HG03432 (cell line): ENCODE measurements around the gene KLK1.
"Not testable (repeated sequence)": the region's sequence is repeated elsewhere in the genome, so short reads cannot be mapped to it uniquely, and the experiment has no call there.

Experiments used
- ATAC-seq: cut with Tn5 transposase; IDR thresholded peaks from one replicate; pipeline ENCODE4 v1.9.1; 2021; ENCODE audit warnings: mild to moderate bottlenecking, moderate library complexity; ENCODE audit not compliant: unreplicated experiment

The KLK1 gene

DNA sequence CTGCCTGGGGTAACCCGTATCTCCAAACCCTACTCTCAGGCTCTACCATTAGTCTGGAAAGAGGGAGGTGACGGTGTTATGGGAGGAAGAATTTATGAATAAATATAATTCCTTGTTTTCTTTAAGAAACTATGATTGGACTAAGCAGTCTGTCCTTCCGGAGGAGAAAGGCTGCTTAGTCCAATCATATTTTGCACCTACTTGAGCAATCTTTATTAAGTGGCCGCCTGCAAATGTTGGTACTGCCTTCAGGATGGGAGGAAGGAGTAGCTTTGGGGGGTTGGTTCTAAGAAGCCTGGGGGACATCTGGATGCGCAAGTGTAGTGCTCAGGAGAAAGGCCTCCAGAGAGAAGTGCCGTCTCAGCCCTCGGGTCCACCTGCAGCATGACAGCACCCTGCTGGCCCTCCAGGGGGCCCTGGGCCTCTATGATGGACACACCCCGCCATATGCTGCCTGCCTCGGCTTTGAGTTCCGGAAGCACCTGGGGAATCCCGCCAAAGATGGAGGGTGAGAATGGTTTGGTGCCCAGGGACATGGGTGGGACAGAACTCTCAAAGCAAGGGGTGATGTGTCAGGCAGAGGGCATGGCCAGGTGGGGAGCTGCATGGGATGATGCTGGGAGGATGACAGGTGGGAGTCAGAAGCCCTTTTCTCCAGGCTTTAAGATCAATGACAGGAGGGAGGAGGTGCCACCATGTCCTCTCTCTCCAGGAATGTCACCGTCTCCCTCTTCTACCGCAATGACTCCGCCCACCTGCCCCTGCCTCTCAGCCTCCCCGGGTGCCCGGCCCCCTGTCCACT, 29.3 kb downstream of the KLK1 start:
- no peak for ATAC-seq

DNA sequence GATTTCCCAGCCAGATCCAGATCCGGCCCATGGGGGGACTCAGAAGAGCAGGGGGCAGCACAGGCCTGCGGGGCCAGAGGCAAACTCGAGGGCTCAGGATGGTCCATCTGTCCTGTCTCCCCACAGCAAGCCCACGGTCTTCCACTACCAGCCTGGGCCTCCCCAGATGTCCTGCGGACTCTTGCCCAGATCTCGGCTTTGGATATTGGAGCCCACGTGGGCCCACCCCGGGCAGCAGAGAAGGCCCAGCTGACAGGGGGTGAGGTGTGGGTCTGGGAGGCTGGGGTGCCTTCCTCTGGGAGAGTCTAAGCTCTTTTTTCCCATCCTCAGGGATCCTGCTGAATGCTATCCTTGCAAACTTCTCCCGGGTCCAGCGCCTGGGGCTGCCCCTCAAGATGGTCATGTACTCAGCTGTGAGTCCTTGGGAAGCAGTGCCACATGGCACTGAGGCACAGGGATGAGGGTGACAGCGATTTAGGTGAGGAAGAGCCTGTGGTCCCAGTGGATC, 30.0 kb downstream of the KLK1 start:
- ATAC-seq = no peak

DNA sequence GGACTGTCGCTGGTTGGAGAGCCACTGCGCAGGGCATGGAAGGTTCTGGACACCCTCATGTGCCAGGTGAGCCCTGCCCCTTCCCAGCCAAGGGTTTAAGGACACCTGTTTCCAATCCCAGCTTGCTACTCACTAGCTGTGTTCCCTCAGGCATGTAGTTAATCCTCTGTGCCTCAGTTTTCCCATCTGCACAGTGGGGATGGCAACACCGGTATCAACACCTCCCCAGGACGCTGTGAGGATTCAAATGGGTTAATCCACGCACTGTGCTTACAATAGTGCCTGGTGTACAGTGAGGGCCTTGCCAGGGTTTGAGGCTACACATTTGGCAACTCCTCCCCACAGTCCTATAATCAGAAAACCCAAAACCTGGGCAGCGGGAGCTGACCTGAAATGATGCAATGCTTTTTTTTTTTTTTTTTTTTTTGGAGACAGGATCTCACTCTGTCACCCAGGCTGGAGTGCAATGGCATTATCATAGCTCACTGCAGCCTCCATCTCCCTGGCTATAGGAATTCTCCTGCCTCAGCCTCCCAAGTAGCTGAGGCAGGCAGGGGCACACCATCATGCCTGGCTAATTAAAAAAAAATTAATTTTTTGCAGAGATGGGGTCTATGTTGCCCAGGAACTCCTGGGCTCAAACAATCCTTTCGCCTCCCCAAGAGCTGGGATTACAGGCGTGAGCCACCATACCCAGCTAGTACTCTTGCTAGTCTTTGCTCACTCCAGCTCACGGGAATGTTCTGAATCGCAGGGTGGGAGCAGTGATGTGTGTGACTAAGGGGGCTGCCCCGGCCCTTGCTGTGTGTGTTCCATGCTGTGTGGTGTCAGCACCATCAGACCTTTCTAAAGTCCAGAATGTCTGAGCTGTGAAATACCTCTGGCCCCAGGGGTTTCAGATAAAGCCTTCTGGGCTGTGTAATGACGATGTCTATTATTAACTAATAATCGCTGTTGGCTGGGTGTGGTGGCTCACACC, 31.0 kb downstream of the KLK1 start:
- ATAC-seq = no peak

DNA sequence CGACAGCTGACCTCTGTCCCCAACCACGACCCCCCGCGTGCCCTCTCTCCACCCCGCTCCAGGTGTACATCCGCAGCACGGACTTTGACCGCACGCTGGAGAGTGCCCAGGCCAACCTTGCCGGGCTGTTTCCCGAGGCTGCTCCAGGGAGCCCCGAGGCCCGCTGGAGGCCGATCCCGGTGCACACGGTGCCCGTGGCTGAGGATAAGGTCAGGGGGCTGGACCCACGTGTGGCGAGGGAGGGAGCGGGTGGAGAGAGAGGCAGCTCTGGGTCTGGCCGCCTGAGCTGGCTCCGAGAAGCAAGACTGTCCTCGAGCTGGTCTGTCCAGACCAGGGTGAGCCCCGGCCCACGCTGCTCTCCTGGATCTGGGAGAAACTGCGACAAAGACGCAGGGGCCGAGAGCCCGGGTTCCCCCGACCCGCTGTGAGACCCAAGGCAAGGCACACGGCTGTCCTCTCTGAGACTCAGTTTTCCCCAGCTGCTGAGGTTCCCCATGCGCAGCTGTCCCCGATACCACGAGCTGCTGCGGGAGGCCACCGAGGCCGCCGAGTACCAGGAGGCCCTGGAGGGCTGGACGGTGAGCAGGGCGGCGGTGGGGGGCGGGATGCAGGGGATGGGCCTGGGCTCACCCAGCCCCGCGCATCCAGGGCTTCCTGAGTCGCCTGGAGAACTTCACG, 31.9 kb downstream of the KLK1 start:
- ATAC-seq = no peak

DNA sequence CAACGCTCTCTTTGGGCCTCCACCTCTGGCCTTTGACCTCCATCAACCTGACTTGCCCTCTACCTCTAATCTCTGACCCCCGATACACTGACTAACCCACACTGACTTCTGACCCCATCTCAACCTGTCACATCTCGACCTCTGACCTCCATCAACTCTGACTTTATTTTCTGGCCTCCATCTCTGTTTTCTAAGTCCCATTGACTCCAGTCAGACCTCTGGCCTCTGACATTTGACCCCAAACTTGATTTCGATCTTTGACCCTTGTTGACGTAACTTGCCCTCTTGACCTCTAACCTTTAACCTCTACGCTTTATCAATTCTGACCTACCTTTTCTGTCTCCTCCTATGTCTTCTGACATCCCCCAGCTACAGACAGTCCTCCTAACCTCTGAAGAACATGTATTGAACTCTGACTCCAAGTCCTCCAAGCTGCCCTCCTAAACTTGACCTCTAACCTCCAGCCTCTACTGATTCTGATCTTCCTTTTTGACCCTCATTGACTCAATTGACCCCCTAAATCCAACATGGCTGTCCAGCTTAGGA, 32.6 kb downstream of the KLK1 start:
- ATAC-seq = no peak

DNA sequence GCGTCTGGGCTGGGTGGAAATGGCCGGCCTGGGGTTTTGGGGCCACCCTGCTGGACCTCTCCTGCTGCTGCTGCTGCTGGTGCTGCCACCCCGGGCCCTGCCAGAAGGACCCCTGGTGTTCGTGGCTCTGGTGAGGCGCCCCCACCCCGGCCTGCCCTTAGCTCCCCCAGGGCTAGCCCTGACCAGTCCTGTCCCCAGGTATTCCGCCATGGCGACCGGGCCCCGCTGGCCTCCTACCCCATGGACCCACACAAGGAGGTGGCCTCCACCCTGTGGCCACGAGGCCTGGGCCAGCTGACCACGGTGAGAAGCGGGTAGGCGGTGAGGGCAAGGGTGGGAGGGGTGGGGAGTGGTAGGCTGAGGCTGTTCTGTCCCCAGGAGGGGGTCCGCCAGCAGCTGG, 33.2 kb downstream of the KLK1 start, which contains the start of gene ACP4:
ACP4 (plus strand) TSS at position 20 of the 400 bp plus-strand sequence; CDS start at position 20, 0 bp downstream.
- no peak for ATAC-seq

DNA sequence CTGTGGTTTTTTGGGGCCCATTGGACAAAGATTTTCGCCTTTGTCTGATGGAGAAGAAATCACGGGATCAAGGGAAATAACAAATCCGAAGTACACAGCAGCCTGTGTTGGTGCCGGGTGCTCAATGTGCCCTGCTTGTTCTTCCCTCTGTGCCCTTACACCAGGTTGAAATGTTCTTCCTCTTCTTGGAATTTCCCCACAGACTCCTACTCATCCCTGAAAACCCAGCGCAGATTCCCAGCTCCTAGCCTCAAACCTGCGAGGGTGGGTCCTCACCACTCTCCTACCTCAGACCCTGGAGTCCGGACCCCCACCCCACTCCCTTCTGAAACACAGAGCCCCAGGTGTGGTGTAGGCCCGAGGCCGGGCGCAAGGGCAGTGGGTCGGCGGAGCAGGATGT, 38.3 kb downstream of the KLK1 start:
- no peak for ATAC-seq

DNA sequence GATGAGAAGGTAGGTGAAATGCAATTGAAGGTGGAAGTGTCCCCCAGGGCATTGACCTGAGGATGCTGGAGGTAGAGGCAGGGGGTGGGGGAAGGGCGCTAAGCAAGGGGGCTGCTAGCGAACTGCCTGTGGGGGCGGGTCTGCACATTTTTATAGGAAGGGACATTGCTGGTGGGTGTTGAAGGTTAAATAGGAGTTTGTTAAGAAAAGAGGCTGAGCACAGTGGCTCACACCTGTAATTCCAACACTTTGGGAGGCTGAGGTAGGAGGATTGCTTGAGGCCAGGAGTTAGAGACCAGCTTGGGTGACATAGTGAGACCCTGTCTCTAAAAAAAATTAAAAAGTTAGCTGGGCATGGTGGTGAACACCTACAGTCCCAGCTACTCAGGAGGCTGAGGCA, 38.9 kb downstream of the KLK1 start:
- no peak for ATAC-seq

DNA sequence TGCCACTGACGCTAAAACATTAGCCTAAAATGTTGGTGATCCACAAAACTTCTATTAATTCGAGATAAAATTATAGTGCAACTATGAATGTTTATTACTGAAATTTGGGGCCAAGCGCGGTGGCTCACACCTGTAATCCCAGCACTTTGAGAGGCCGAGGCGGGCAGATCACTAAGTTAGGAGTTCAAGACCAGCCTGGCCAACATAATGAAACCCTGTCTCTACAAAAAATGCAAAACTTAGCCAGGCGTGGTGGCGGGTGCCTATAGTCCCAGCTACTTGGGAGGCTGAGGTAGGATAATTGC, 39.8 kb downstream of the KLK1 start:
- not testable (repeated sequence) for ATAC-seq

GRCh38 chr19:50780753-50781435, 42.7 kb downstream of the KLK1 start:
- ATAC-seq = no peak

DNA sequence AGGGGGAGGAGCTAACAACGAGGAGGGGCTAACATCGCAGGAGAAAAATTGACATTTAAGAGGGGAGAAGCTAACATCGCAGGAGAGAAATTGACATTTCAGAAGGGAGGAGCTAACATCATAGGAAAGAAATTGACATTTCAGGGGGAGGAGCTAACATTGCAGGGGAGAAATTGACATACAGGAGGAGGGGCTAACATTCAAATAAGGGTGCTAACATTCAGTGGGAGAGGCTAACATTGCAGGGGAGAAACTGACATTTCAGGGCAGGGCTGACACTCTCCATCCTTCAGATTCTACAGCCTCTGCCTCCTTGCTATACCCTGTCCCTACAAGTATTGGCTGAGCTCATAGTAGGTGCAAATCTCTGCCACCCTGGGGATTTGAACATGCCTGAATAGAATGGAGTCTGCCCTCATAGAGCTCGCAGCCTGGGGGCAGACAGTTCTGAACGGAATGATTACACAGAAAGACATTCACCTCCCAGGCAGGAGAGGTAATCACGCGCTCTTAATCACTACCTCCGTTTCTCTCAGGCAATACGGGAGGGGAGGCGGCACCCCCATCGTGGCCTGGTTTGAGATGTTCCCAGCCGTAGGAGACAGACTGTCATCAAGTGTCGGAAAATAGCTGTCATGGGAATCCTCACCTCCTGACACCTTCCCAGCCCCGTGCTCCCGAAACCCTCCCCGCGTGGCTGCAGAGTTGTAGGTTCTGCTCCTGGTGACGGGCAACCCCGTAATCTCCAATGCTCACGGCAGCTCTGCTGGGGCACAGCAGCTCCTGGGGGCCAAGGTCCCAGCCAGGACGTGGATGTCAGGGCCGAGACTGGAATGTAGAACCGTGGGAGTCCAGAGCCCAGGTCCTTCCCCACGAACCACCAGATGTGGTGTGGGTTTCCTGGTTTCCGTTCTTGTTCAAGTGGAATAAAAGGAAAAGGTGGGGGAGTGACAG, 43.8 kb downstream of the KLK1 start:
- ATAC-seq = no peak

DNA sequence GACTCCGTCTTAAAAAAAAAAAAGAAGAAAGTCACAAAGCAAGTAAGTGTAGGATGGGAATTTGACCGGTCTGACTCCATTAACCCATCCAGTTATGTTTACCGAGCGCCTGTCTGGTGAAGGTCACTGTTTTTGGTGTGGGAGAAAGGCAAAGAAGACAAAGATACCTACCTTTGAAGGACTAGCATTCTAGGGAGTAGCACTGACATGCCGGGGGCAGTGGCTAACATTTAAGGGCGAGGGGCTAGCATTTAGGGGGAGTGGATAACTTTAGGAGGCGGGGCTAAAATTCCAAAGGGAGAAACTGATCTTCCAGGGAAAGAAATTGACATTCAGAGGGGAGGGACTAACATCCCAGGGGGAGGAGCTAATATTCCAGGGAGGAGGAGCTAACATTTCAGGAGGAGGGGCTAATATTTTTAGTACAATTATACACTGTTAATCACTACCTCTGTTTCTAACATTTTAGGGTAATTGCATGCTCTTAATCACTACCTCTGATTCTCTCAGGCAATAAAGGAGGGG, 44.6 kb downstream of the KLK1 start:
- no peak for ATAC-seq

- ATAC-seq = no peak
Observed at GRCh38 chr19:50777830-50778303, 45.7 kb downstream of the KLK1 start.

- ATAC-seq = no peak
Observed at GRCh38 chr19:50777261-50777660, 46.3 kb downstream of the KLK1 start.

DNA sequence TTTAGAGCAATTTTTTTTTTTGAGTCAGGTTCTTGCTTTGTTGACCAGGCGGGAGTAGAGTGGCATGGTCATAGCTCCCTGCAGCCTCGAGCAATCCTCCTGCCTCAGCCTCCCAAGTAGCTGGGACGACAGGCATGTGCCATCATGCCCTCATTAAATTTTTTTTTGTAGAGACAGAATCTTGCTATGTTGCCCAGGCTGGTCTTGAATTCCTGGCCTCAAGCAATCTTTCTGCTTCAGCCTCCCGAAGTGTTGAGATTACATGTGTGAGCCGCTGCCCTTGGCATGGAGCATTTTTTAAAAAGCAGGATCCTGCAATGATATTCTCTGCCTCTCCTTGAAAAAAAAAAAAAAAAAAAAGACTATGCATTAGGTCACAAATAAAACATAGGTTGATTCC, 47.5 kb downstream of the KLK1 start:
- ATAC-seq = no peak

DNA sequence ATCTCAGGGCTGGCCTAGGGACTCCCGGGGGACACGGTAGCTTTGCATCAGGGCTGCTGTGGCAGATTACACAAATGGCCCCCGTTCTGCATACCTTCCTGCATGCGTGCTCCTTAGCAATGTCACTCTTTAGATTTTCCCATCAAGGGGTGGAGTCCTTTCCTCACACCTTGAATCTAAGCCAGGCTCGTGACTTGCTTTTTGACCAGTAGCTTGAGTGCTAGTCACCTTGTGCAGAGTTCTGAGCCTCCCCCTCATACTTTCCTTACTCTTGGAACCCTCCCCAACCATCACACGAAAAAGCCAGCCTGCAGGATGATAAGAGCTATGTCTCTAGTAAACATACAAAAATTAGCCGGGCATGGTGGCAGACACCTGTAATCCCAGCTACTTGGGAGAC, 50.1 kb downstream of the KLK1 start:
- not testable (repeated sequence) for ATAC-seq

GRCh38 chr19:50772912-50773311, 50.7 kb downstream of the KLK1 start:
- ATAC-seq = not testable (repeated sequence)

GRCh38 chr19:50772476-50772875, 51.1 kb downstream of the KLK1 start:
- no peak for ATAC-seq

DNA sequence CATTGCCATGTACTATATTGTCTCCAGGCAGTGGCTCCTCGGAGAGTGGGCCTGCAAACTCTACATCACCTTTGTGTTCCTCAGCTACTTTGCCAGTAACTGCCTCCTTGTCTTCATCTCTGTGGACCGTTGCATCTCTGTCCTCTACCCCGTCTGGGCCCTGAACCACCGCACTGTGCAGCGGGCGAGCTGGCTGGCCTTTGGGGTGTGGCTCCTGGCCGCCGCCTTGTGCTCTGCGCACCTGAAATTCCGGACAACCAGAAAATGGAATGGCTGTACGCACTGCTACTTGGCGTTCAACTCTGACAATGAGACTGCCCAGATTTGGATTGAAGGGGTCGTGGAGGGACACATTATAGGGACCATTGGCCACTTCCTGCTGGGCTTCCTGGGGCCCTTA, 52.7 kb downstream of the KLK1 start:
- no peak for ATAC-seq
